SU-DHL-6 (cell line): ENCODE measurements around the gene SUSD3.
"Not testable (repeated sequence)": the region's sequence is repeated elsewhere in the genome, so short reads cannot be mapped to it uniquely, and the experiment has no call there.

Experiments
- H2AFZ ChIP-seq: fragments of 200-600 bp; sonication (generic); 2 replicates; pipeline ENCODE4 v1.6.1; 2014; ENCODE audit warnings: low read depth, mild to moderate bottlenecking, moderate library complexity, mixed read lengths, antibody characterized with exemption, low read length; ENCODE audit not compliant: severe bottlenecking
- H3F3A ChIP-seq: fragments of 200-600 bp; shearing (Covaris generic); 2 replicates; pipeline ENCODE4 v1.6.0; 2016; ENCODE audit warnings: antibody characterized with exemption, mild to moderate bottlenecking; ENCODE audit not compliant: insufficient read depth
- H3K27ac ChIP-seq: fragments of 200-600 bp; sonication (generic); 2 replicates; pipeline ENCODE4 v1.5.1; 2016; ENCODE audit warnings: low read depth, mild to moderate bottlenecking, low read length, moderate library complexity, mixed read lengths
- H3K27me3 ChIP-seq: fragments of 200-600 bp; sonication (generic), shearing (Covaris generic); 2 replicates; pipeline ENCODE4 v1.6.0; 2014; ENCODE audit warnings: mild to moderate bottlenecking, low read length
- H3K36me3 ChIP-seq: fragments of 200-600 bp; sonication (generic); 2 replicates; pipeline ENCODE4 v1.6.1; 2014; ENCODE audit warnings: mild to moderate bottlenecking, low read length, mixed read lengths
- H3K4me2 ChIP-seq: fragments of 300-600, 200-600 bp; shearing (Covaris generic), sonication (generic); 2 replicates; pipeline ENCODE4 v1.6.0; 2014; ENCODE audit warnings: low read length, low read depth, mild to moderate bottlenecking; ENCODE audit not compliant: poor library complexity, severe bottlenecking
- H3K4me3 ChIP-seq: fragments of 200-600 bp; sonication (generic); 2 replicates; pipeline ENCODE4 v1.5.1; 2014; ENCODE audit warnings: antibody characterized with exemption, low read length, mild to moderate bottlenecking, mixed read lengths; ENCODE audit not compliant: insufficient read depth, poor library complexity, severe bottlenecking
- H3K79me2 ChIP-seq: fragments of 200-600 bp; sonication (generic); 2 replicates; pipeline ENCODE4 v1.6.1; 2014; ENCODE audit warnings: mild to moderate bottlenecking, low read length, moderate library complexity; ENCODE audit not compliant: insufficient read depth
- H3K9ac ChIP-seq: fragments of 200-600 bp; sonication (generic); 2 replicates; pipeline ENCODE4 v1.7.0; 2014; ENCODE audit warnings: mild to moderate bottlenecking, low read length
- H3K9me2 ChIP-seq: fragments of 200-600 bp; sonication (generic); replicated peaks from 2 replicates; pipeline ENCODE4 v1.6.1; 2014; ENCODE audit warnings: low read length; ENCODE audit not compliant: insufficient read depth
- H3K9me3 ChIP-seq: fragments of 200-600 bp; sonication (generic); 2 replicates; pipeline ENCODE4 v1.6.1; 2014; ENCODE audit warnings: low read length, mixed read lengths; ENCODE audit not compliant: insufficient read depth
- H4K20me1 ChIP-seq: fragments of 200-600 bp; sonication (generic); 2 replicates; pipeline ENCODE4 v1.6.1; 2014; ENCODE audit warnings: low read depth, mild to moderate bottlenecking, antibody characterized with exemption, low read length, moderate library complexity, mixed read lengths
- CTCF ChIP-seq: fragments of 200-600 bp; sonication (generic); IDR thresholded peaks from one replicate; pipeline ENCODE4 v1.5.1; 2017; ENCODE audit warnings: antibody characterized with exemption, mild to moderate bottlenecking, low read length, moderate library complexity; ENCODE audit not compliant: insufficient read depth, poor library complexity, severe bottlenecking
- EZH2phosphoT487 ChIP-seq: fragments of 200-600 bp; sonication (generic), shearing (Covaris generic); conservative IDR thresholded peaks from 2 replicates; pipeline ENCODE4 v1.6.1; 2018; ENCODE audit warnings: mild to moderate bottlenecking, antibody characterized with exemption, low read length, moderate library complexity, mixed read lengths

The SUSD3 gene

GRCh38 chr9:93099551-93100275 lies 41.2 kb downstream of the SUSD3 start:
- no peak overlapping the region for H2AFZ ChIP-seq
- no peaks in the 10 kb centered on the region for H4K20me1 ChIP-seq
- no peak overlapping the region for H3K4me2 ChIP-seq
- H3K9ac ChIP-seq = no peak overlapping the region
- peaks cover 4% of the 10 kb centered on the region; the same call in 1 of the 2 replicates for H3F3A ChIP-seq
- H3K9me3 ChIP-seq = no peaks in the 10 kb centered on the region
- H3K27me3 ChIP-seq = no peaks in the 10 kb centered on the region
- no peak overlapping the region for H3K4me3 ChIP-seq
- no peak overlapping the region for H3K27ac ChIP-seq
- no peaks in the 10 kb centered on the region for H3K36me3 ChIP-seq
- H3K79me2 ChIP-seq = no peaks in the 10 kb centered on the region
- no peaks in the 10 kb centered on the region for H3K9me2 ChIP-seq
- TF ChIP-seq EZH2phosphoT487 = no peak
- no peak for TF ChIP-seq CTCF

GRCh38 chr9:93100276-93100636 lies 41.8 kb downstream of the SUSD3 start:
- Histone ChIP-seq H3K4me2 (no peak overlapping the region), H3K79me2 (no peaks in the 10 kb centered on the region), H3K9me2 (no peaks in the 10 kb centered on the region), H3K9ac (no peak overlapping the region), H3F3A (no peaks in the 10 kb centered on the region), H4K20me1 (no peaks in the 10 kb centered on the region), H3K27me3 (no peaks in the 10 kb centered on the region), H3K9me3 (no peaks in the 10 kb centered on the region), H2AFZ (no peak overlapping the region), H3K4me3 (no peak overlapping the region), H3K27ac (no peak overlapping the region), H3K36me3 (no peaks in the 10 kb centered on the region)
- TF ChIP-seq CTCF = no peak
- TF ChIP-seq EZH2phosphoT487 = no peak

- not testable (repeated sequence) for H3K36me3 ChIP-seq, H3K9me3 ChIP-seq, H3K4me2 ChIP-seq, H3K9ac ChIP-seq, H4K20me1 ChIP-seq, H3K27me3 ChIP-seq, H3K79me2 ChIP-seq, H3K27ac ChIP-seq, H3K4me3 ChIP-seq, H3F3A ChIP-seq, H2AFZ ChIP-seq, H3K9me2 ChIP-seq
Measured at GRCh38 chr9:93101086-93101485, 42.6 kb downstream of the SUSD3 start.

GRCh38 chr9:93105620-93106019 lies 47.1 kb downstream of the SUSD3 start:
- TF ChIP-seq EZH2phosphoT487 = no peak
- no peak for TF ChIP-seq CTCF
- Histone ChIP-seq H3F3A (no peaks in the 10 kb centered on the region), H3K79me2 (no peaks in the 10 kb centered on the region), H3K36me3 (no peaks in the 10 kb centered on the region), H3K27ac (no peak overlapping the region), H3K9ac (no peak overlapping the region), H2AFZ (no peak overlapping the region), H3K4me3 (no peak overlapping the region), H4K20me1 (no peaks in the 10 kb centered on the region), H3K4me2 (no peak overlapping the region), H3K9me2 (no peaks in the 10 kb centered on the region), H3K9me3 (no peaks in the 10 kb centered on the region), H3K27me3 (no peaks in the 10 kb centered on the region)
